PC-3 (cell line): ENCODE data around the gene UBE4A.

Experiments used
- EZH2phosphoT487 ChIP-seq: fragments of 300-600 bp; sonication (generic); IDR thresholded peaks from 2 replicates; pipeline ENCODE4 v1.6.1; 2018; ENCODE audit warnings: mild to moderate bottlenecking, antibody characterized with exemption, low read length, borderline replicate concordance
- TF ChIP-seq, protein P1 (sequence below): fragments of 300-600 bp; sonication (generic); conservative IDR thresholded peaks from 2 replicates; pipeline ENCODE4 v1.5.1; 2017; ENCODE audit warnings: antibody characterized with exemption, low read depth, mild to moderate bottlenecking, low read length

DNA sequence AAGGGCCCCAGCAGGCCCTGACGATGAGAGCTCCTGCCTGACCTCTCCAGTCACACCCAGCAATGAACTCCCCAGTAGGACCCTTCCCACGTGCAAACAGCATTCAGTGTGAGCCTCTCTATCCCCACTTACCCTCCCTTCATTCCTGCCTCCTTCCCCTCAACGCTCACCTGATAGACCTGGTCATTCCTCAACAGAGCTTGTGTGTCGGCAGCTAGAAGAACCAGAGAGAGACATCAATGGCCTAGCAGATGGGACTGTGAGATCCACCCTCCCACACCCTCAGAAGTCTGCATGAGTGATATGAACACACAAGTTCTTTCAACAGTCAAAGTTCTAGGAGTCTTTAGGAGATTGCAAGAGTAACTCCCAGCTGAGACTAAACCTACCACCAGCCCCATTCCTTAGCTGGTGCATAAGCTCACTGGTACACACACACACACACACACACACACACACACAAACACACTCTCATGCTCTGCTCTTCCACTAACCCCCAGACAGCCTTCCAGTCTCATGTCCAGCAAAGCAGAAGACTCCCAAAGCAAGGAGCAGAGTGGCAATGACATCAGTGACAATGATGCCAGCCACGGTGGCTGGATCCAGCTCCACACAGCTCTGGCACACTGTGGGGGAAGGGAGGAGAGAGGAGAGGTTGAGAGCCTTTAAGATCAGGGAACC is 20.0 kb upstream of the UBE4A start:
- TF ChIP-seq, protein P1, sequence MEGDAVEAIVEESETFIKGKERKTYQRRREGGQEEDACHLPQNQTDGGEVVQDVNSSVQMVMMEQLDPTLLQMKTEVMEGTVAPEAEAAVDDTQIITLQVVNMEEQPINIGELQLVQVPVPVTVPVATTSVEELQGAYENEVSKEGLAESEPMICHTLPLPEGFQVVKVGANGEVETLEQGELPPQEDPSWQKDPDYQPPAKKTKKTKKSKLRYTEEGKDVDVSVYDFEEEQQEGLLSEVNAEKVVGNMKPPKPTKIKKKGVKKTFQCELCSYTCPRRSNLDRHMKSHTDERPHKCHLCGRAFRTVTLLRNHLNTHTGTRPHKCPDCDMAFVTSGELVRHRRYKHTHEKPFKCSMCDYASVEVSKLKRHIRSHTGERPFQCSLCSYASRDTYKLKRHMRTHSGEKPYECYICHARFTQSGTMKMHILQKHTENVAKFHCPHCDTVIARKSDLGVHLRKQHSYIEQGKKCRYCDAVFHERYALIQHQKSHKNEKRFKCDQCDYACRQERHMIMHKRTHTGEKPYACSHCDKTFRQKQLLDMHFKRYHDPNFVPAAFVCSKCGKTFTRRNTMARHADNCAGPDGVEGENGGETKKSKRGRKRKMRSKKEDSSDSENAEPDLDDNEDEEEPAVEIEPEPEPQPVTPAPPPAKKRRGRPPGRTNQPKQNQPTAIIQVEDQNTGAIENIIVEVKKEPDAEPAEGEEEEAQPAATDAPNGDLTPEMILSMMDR = no peak
- no peak for TF ChIP-seq EZH2phosphoT487
